ENCODE measurements around the gene ACSL1.

Gene ACSL1

DNA sequence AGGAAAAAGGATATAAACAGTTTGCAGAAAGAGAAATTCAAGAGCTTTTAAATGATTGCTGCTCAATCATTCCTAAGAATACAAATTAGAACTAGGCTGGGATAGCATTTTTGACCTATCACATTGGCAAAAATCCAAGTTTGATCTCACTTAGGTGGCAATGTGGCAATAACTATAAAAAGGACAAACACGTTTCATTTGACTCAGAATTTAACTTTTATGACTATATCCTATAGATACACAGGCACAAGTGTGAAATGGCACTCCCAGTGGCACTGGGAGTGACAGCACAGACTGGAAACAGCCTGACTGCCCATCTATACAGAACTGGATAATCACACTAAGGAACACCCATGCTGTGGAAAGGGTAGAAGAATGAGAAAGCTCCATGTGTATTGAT, 103.0 kb downstream of the ACSL1 start:
- DNase-seq (ENCODE audit: low read depth, low spot score), result no peak

DNA sequence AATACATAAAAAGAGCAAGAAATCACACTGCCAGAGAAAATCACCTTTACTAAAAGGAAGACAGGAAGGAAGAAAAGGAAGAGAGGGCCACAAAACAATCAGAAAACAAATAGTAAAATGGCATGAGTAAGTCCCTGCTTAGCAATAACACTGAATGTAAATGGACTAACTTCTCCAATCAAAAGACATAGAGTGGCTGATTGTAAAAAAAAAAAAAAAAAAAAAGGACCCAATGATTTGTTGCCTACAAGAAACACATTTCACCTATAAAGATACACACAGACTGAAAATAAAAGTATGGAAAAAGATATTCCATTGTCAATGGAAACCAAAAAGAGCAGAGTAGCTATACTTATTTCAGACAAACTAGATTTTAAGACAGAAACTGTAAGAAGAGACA, 104.5 kb downstream of the ACSL1 start:
- no peak for DNase-seq (ENCODE audit: low read depth, low spot score)

DNA sequence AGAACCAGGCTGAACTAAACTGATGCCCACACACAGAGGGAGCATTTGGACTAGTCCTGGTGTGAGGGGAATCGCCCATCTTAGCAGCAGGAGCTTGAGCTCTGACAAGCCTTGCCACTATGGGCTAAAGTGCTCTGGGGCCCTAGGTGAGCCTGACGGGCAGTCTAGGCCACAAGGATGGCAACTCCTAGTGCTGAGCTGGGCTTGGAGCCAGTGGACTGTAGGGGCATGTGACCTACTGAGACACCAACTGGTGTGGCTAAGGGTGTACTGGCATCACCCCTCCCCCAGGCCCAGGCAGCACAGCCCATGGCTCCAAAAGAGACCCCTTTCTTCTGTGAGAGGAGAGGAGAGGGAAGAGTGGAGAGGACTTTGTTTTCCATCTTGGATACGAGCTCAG, 106.4 kb downstream of the ACSL1 start:
- DNase-seq (ENCODE audit: low read depth, low spot score), result no peak

DNA sequence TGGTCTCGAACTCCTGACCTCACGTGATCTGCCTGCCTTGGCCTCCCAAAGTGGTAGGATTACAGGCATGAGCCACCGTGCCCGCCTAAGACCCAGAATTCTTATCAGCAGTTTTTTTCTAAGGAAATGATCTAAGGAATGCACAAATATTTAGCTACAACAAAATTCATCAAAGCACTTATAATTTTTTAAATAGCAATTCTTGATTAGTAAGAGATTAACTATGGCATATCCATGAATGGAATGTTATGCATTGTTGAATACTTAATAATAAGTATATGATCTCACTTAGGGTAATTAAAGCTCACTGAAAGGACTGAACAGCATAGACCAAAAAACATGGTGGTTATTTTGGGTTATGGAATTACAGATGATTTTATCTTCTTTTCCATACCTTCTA, 110.2 kb downstream of the ACSL1 start:
- DNase-seq (ENCODE audit: low read depth, low spot score), result no peak

DNA sequence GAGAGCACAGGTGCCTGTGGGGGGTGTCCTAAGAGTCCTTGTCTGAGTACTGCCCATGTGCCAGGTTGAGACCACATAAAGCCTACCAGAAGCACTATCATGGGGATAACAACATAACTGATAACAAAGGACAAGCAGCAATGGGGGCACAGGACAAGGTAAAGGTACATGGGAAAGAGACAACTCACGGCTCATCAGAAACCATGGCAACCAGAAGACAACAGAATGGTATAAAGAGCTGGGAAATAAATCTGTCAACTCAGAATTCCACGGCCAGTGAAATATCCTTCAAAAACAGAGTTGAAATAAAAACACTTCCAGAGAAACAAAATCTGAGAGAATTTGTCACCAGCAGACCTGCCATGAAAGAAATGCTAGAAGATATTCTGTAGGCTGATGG, 111.9 kb downstream of the ACSL1 start:
- DNase-seq (ENCODE audit: low read depth, low spot score), result no peak

DNA sequence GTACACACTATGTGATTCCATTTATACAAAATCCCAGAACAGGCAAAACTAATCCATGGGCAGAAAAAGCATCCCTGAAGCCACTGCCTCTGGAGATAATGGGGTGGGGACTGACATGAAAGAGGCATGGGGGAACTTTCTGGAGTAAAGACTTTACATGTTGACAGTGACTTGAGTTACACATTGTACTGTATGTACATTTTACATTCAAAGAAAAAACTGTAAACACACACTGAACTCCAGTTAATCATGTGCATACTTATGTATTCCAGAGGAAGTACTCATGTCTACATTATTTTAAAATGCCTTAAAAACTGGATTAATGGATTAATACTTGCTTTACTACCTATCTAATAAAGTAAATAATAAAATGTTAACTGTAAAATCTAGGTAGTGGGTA, 113.4 kb downstream of the ACSL1 start:
- DNase-seq (ENCODE audit: low read depth, low spot score), result no peak

DNA sequence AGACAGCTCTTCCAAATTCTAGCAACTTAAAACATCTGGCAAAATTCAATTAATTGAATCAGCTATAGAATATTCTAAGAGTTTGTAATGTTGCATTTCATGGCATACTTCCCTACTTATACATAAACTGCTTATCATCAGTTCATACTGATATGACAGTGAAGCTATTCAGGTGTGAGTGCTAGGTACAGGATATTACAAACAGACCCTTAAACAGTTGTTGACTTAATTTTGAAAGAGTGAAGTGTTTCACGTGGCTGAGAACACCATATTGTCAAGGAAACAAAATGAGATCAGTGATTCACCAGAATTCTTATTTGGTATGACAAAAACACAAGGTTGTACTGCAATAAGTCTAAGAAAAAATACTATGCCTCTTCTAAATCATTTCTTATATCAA, 119.3 kb downstream of the ACSL1 start:
- DNase-seq (ENCODE audit: low read depth, low spot score), result no peak

DNA sequence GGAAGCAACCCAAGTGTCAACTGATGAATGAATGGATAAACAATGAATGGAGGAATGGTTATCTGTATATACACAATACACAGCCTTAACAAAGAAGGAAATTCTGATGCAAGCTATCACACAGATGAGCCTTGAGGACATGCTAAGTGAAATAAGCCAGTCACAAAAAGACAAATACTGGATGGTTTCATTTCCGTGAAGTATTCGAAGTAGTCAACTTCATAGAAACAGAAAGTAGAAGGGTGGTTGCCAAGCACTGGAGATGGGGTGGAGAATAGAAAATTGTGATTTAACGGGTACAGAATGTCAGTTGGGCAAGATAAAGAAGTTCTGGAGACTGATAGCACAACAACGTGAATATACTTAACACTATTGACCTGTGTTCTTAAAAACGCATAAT, 120.1 kb downstream of the ACSL1 start:
- no peak for DNase-seq (ENCODE audit: low read depth, low spot score)

Data from brain pericyte (primary cell).